HCT116 (cell line): ENCODE measurements around the gene SEPHS2. TPM values are rescaled to one million over a fixed set of nuclear protein-coding genes. Genes with fewer than 3 reads are reported as not detected.

Experiments used
- ATAC-seq: fragments of 200-7000 bp; cut with Tn5 transposase; 2 replicates; pipeline ENCODE4 v1.9.1; 2020; ENCODE audit warnings: mild to moderate bottlenecking, moderate library complexity
- BruUV-seq: library from RNA; stranded (reverse); fragments of 400-500 nt; replicated peaks from 2 replicates; lab custom pipeline; 2021; lab: Mats Ljungman, UMichigan
- CTCF ChIA-PET: fragments of 300-600 bp; sonication (Branson Sonifier 250); formaldehyde crosslinking; loops from one replicate; lab custom pipeline; 2021; ENCODE audit warnings: antibody characterized with exemption; lab: Charles Lee
- POLR2A ChIA-PET: fragments of 300-600, 350-600 bp; sonication (Branson Sonifier 250); formaldehyde crosslinking; loops from one replicate; lab custom pipeline; 2021; ENCODE audit warnings: antibody characterized with exemption; lab: Charles Lee
- RAD21 ChIA-PET, 2 experiments: fragments of 300-600 bp; sonication (Branson Sonifier 250); formaldehyde crosslinking; loops; one replicate each; lab custom pipeline; 2023; ENCODE audit warnings: low total read pairs in 2 of 2; ENCODE audit not compliant: uncharacterized antibody in 2 of 2, unreplicated experiment in 2 of 2, low non-redundant PET in 1 of 2; lab: Charles Lee
- DNase-seq: peaks from one replicate; pipeline ENCODE4 v3.0.0-alpha.2; 2010; ENCODE audit warnings: low read depth, low spot score
- H2AFZ ChIP-seq: fragments of 200-600 bp; shearing (Covaris generic), sonication (generic); 2 replicates; pipeline ENCODE4 v1.6.1; 2017; ENCODE audit warnings: low read depth, mixed run types, mixed read lengths, antibody characterized with exemption, low read length; ENCODE audit not compliant: poor library complexity, severe bottlenecking
- H3K27ac ChIP-seq: 2 replicates; pipeline ENCODE4 v1.5.1; 2012; ENCODE audit warnings: low read depth, low read length
- H3K27me3 ChIP-seq: fragments of 200-600 bp; sonication (generic); 2 replicates; pipeline ENCODE4 v1.6.1; 2016; ENCODE audit warnings: mixed run types, low read length, mixed read lengths; ENCODE audit not compliant: insufficient read depth
- H3K36me3 ChIP-seq, 2 experiments: fragments of 200-500 bp in 1 of 2; fragments of 200-600 bp in 1 of 2; sonication (Bioruptor generic) in 1 of 2; sonication (generic) in 1 of 2; 2 replicates each; pipeline versions ENCODE4 v1.5.1 to v1.6.1; 2014 to 2016; ENCODE audit warnings: low read length in 2 of 2, inconsistent platforms in 1 of 2, mixed read lengths in 1 of 2, mixed run types in 1 of 2; ENCODE audit not compliant: insufficient read depth in 2 of 2, control insufficient read depth in 1 of 2
- H3K4me1 ChIP-seq, 2 experiments: fragments of 200-600 bp in 1 of 2; sonication (generic) in 1 of 2; 2 replicates each; pipeline versions ENCODE4 v1.5.1 to v1.6.1; 2012 to 2017; ENCODE audit warnings: low read length in 2 of 2, inconsistent platforms in 1 of 2, mild to moderate bottlenecking in 1 of 2, mixed read lengths in 1 of 2, mixed run types in 1 of 2, moderate library complexity in 1 of 2; ENCODE audit not compliant: insufficient read depth in 2 of 2, control insufficient read depth in 1 of 2
- H3K4me2 ChIP-seq: fragments of 200-600 bp; sonication (generic); 2 replicates; pipeline ENCODE4 v1.6.1; 2017; ENCODE audit warnings: mixed run types, low read length, mixed read lengths
- H3K4me3 ChIP-seq, 2 experiments: fragments of 200-600 bp in 1 of 2; sonication (generic) in 1 of 2; replicated peaks in 1 of 2; 2 replicates each; pipeline ENCODE4 v1.5.1; 2011 to 2016; ENCODE audit warnings: low read length in 2 of 2, control low read depth in 1 of 2, low read depth in 1 of 2, mild to moderate bottlenecking in 1 of 2, mixed read lengths in 1 of 2, mixed run types in 1 of 2
- H3K79me2 ChIP-seq: fragments of 200-600 bp; sonication (generic); 2 replicates; pipeline ENCODE4 v1.6.1; 2017; ENCODE audit warnings: mild to moderate bottlenecking, mixed run types, low read length, moderate library complexity, mixed read lengths; ENCODE audit not compliant: insufficient read depth
- H3K9ac ChIP-seq: fragments of 200-600 bp; sonication (generic); 2 replicates; pipeline ENCODE4 v1.6.1; 2016; ENCODE audit warnings: low read length, mixed read lengths
- H3K9me2 ChIP-seq: fragments of 200-600 bp; sonication (generic), shearing (Covaris generic); 2 replicates; pipeline ENCODE4 v1.6.1; 2017; ENCODE audit warnings: mixed run types, mild to moderate bottlenecking, moderate library complexity; ENCODE audit not compliant: insufficient read depth
- H3K9me3 ChIP-seq, 2 experiments: fragments of 200-500 bp in 1 of 2; fragments of 200-600 bp in 1 of 2; sonication (Bioruptor generic) in 1 of 2; sonication (generic) in 1 of 2; 2 replicates each; pipeline ENCODE4 v1.6.1; 2014 to 2017; ENCODE audit warnings: low read length in 2 of 2, mixed read lengths in 2 of 2, inconsistent platforms in 1 of 2, low read depth in 1 of 2, mild to moderate bottlenecking in 1 of 2, mixed run types in 1 of 2, moderate library complexity in 1 of 2; ENCODE audit not compliant: control insufficient read depth in 1 of 2, insufficient read depth in 1 of 2
- H4K20me1 ChIP-seq: fragments of 200-600 bp; sonication (generic), shearing (Covaris generic); 2 replicates; pipeline ENCODE4 v1.6.1; 2017; ENCODE audit warnings: mixed run types, mild to moderate bottlenecking, moderate library complexity; ENCODE audit not compliant: insufficient read depth
- ATF3 ChIP-seq: IDR thresholded peaks from 2 replicates; pipeline ENCODE4 v1.6.1; 2012
- CBX3 ChIP-seq: IDR thresholded peaks from 2 replicates; pipeline ENCODE4 v1.6.1; 2012; ENCODE audit warnings: low read depth
- CTCF ChIP-seq, 3 experiments: fragments of 200-600 bp in 1 of 3; sonication (generic) in 1 of 3; IDR thresholded peaks in 2 of 3; conservative IDR thresholded peaks in 1 of 3; 2 replicates each; pipeline ENCODE4 v1.5.1; 2012 to 2017; ENCODE audit warnings: low read depth in 2 of 3, low read length in 2 of 3, antibody characterized with exemption in 1 of 3, borderline replicate concordance in 1 of 3, control low read depth in 1 of 3, mild to moderate bottlenecking in 1 of 3, mixed read lengths in 1 of 3, mixed run types in 1 of 3, moderate library complexity in 1 of 3; ENCODE audit not compliant: insufficient read depth in 1 of 3
- EGR1 ChIP-seq: IDR thresholded peaks from 2 replicates; pipeline ENCODE4 v1.6.1; 2012; ENCODE audit warnings: low read depth
- ELF1 ChIP-seq: IDR thresholded peaks from 2 replicates; pipeline ENCODE4 v1.6.1; 2012; ENCODE audit warnings: low read depth, borderline replicate concordance
- EZH2 ChIP-seq: fragments of 200-600 bp; sonication (generic); IDR thresholded peaks from 2 replicates; pipeline ENCODE4 v1.6.1; 2017; ENCODE audit warnings: antibody characterized with exemption, mixed run types
- EZH2phosphoT487 ChIP-seq: fragments of 200-600 bp; IDR thresholded peaks from 2 replicates; pipeline ENCODE4 v1.6.1; 2018; ENCODE audit warnings: antibody characterized with exemption, borderline replicate concordance
- FOSL1 ChIP-seq: IDR thresholded peaks from 2 replicates; pipeline ENCODE4 v1.6.1; 2012; ENCODE audit warnings: low read depth
- JUND ChIP-seq: IDR thresholded peaks from 2 replicates; pipeline ENCODE4 v1.6.1; 2012
- POLR2A ChIP-seq: IDR thresholded peaks from 2 replicates; pipeline ENCODE4 v1.7.0; 2011; ENCODE audit warnings: borderline replicate concordance; ENCODE audit not compliant: insufficient read depth, insufficient read length; ENCODE audit errors: extremely low read depth
- POLR2AphosphoS5 ChIP-seq: IDR thresholded peaks from 2 replicates; pipeline ENCODE4 v1.6.1; 2011; ENCODE audit warnings: mild to moderate bottlenecking, low read depth, low read length, moderate library complexity
- RAD21 ChIP-seq: IDR thresholded peaks from 2 replicates; pipeline ENCODE4 v1.6.1; 2012; ENCODE audit warnings: low read depth, mild to moderate bottlenecking
- REST ChIP-seq: IDR thresholded peaks from 2 replicates; pipeline ENCODE4 v1.6.1; 2012; ENCODE audit warnings: low read depth
- SIN3A ChIP-seq: IDR thresholded peaks from 2 replicates; pipeline ENCODE4 v1.6.1; 2012; ENCODE audit warnings: low read depth
- SP1 ChIP-seq: IDR thresholded peaks from 2 replicates; pipeline ENCODE4 v1.6.1; 2012; ENCODE audit warnings: low read depth
- SRF ChIP-seq: IDR thresholded peaks from 2 replicates; pipeline ENCODE4 v1.6.1; 2012; ENCODE audit warnings: low read depth
- TCF7L2 ChIP-seq: IDR thresholded peaks from 2 replicates; pipeline ENCODE4 v1.7.0; 2011; ENCODE audit warnings: borderline replicate concordance, inconsistent platforms; ENCODE audit not compliant: insufficient read depth, insufficient read length; ENCODE audit errors: extremely low read depth
- YY1 ChIP-seq: IDR thresholded peaks from 2 replicates; pipeline ENCODE4 v1.6.1; 2011; ENCODE audit warnings: low read length, low read depth, moderate library complexity, mild to moderate bottlenecking; ENCODE audit not compliant: insufficient replicate concordance; ENCODE audit errors: extremely low read depth
- ZBTB33 ChIP-seq: IDR thresholded peaks from 2 replicates; pipeline ENCODE4 v1.6.1; 2011; ENCODE audit warnings: mild to moderate bottlenecking, low read length, moderate library complexity; ENCODE audit not compliant: insufficient replicate concordance; ENCODE audit errors: extremely low read depth
- ZFX ChIP-seq: fragments of 450-650 bp; IDR thresholded peaks from 2 replicates; pipeline ENCODE4 v1.6.1; 2017
- intact Hi-C: fragments of 100-400 bp; cut with micrococcal nuclease; formaldehyde crosslinking; loops from 2 replicates; pipeline ENCODE4 v1.10.0; 2022
- total RNA-seq: library from RNA; stranded (reverse); gene quantifications from one replicate; pipeline ENCODE4 v1.2.1, GENCODE V29; 2021; ENCODE audit not compliant: unreplicated experiment

SEPHS2 gene
- total RNA-seq, 1 experiment from 2014 or later: 51.3 TPM

GRCh38 chr16:30478766-30479478 is 33.2 kb upstream of the SEPHS2 start:
- Histone ChIP-seq H2AFZ (no peak overlapping the region), H3K4me3 (no peak overlapping the region), H3K9ac (no peak overlapping the region), H3K27me3 (no peaks in the 10 kb centered on the region), H4K20me1 (no peaks in the 10 kb centered on the region), H3K36me3 (no peaks in the 10 kb centered on the region), H3K27ac (no peak overlapping the region), H3K4me2 (no peak overlapping the region), H3K79me2 (no peaks in the 10 kb centered on the region), H3K4me1 (peaks cover 0 to 6% of the 10 kb centered on the region in 2 experiments; a peak in 2 of 4 replicates), H3K9me3 (no peaks in the 10 kb centered on the region), H3K9me2 (no peaks in the 10 kb centered on the region)
- BruUV-seq: no TSS peak
- TF ChIP-seq JUND (no peak), POLR2A (no peak), ELF1 (no peak), TCF7L2 (no peak), EGR1 (no peak), ZFX (no peak), SIN3A (no peak), RAD21 (no peak), EZH2phosphoT487 (no peak), SP1 (no peak), ATF3 (no peak), FOSL1 (no peak), EZH2 (no peak), CTCF (IDR thresholded peaks at IDR 0.05 in 2 of 3, conservative IDR thresholded peaks at IDR 0.05 in 1 of 3; ENCODE audit: borderline replicate concordance in 1 of 3, insufficient read depth in 1 of 3, low read depth in 2 of 3, low read length in 2 of 3) (no peak), CBX3 (no peak), REST (no peak), SRF (no peak), YY1 (no peak), ZBTB33 (no peak), POLR2AphosphoS5 (no peak)
- POLR2A ChIA-PET: interaction anchor here (0.6 kb wide), 1 partner anchor 49 kb away, joined by 3 read pairs; no protein-coding TSS in a partner anchor
- no peak for ATAC-seq
- RAD21 ChIA-PET: no interaction called here
- intact Hi-C loops: no loop called here
- DNase-seq: no peak
- CTCF ChIA-PET: no interaction called here
